Mesenchymal stem cell (in vitro differentiated cells and primary cell): ENCODE measurements around the gene ITGAV.

Experiments used
- DNase-seq: peaks from one replicate; pipeline ENCODE4 v3.0.0-alpha.2; 2013
- H2AFZ ChIP-seq: one replicate; pipeline ENCODE4 v1.6.1; 2013; ENCODE audit warnings: low read depth, mild to moderate bottlenecking, control low read depth, inconsistent platforms, low read length, moderate library complexity
- H2AK5ac ChIP-seq: 2 replicates; pipeline ENCODE4 v1.6.1; 2013; ENCODE audit warnings: low read length, moderate library complexity, mild to moderate bottlenecking, inconsistent platforms; ENCODE audit not compliant: severe bottlenecking
- H2BK120ac ChIP-seq: one replicate; pipeline ENCODE4 v1.6.1; 2013; ENCODE audit warnings: low read depth, mild to moderate bottlenecking, inconsistent platforms, low read length, moderate library complexity
- H2BK12ac ChIP-seq, 2 experiments: one replicate each; pipeline ENCODE4 v1.6.1; 2013; ENCODE audit warnings: inconsistent platforms in 2 of 2, low read length in 2 of 2, mild to moderate bottlenecking in 2 of 2, moderate library complexity in 2 of 2, control low read depth in 1 of 2
- H2BK15ac ChIP-seq: one replicate; pipeline ENCODE4 v1.6.1; 2013; ENCODE audit warnings: mild to moderate bottlenecking, low read depth, inconsistent platforms; ENCODE audit not compliant: poor library complexity, severe bottlenecking
- H2BK5ac ChIP-seq: 2 replicates; pipeline ENCODE4 v1.6.1; 2013; ENCODE audit warnings: low read depth, mild to moderate bottlenecking, low read length, control low read depth, inconsistent platforms; ENCODE audit not compliant: poor library complexity, severe bottlenecking
- H3K14ac ChIP-seq, 2 experiments: one replicate each; pipeline ENCODE4 v1.6.1; 2013; ENCODE audit warnings: inconsistent platforms in 2 of 2, low read length in 2 of 2, control low read depth in 1 of 2, mild to moderate bottlenecking in 1 of 2, moderate library complexity in 1 of 2
- H3K18ac ChIP-seq, 2 experiments: one replicate each; pipeline ENCODE4 v1.6.1; 2013; ENCODE audit warnings: inconsistent platforms in 2 of 2, low read length in 2 of 2, control low read depth in 1 of 2, low read depth in 1 of 2, mild to moderate bottlenecking in 1 of 2
- H3K23ac ChIP-seq, 2 experiments: one replicate each; pipeline ENCODE4 v1.6.1; 2013; ENCODE audit warnings: inconsistent platforms in 2 of 2, low read length in 2 of 2, mild to moderate bottlenecking in 2 of 2, moderate library complexity in 2 of 2, control low read depth in 1 of 2
- H3K27ac ChIP-seq: 2 replicates; pipeline ENCODE4 v1.5.1; 2013; ENCODE audit warnings: mild to moderate bottlenecking, moderate library complexity, low read length, control low read depth, inconsistent platforms; ENCODE audit not compliant: poor library complexity, severe bottlenecking
- H3K27me3 ChIP-seq, 2 experiments: 2 replicates each; pipeline versions ENCODE4 v1.6.1 to v1.7.0; 2013; ENCODE audit warnings: low read length in 2 of 2, mild to moderate bottlenecking in 2 of 2, moderate library complexity in 2 of 2, control low read depth in 1 of 2, inconsistent platforms in 1 of 2; ENCODE audit not compliant: control insufficient read depth in 1 of 2, insufficient read depth in 1 of 2
- H3K36me3 ChIP-seq, 2 experiments: 2 replicates each; pipeline versions ENCODE4 v1.6.1 to v1.7.0; 2013; ENCODE audit warnings: low read length in 2 of 2, control low read depth in 1 of 2, inconsistent platforms in 1 of 2, low read depth in 1 of 2, mild to moderate bottlenecking in 1 of 2; ENCODE audit not compliant: insufficient read depth in 2 of 2, control insufficient read depth in 1 of 2
- H3K4ac ChIP-seq, 2 experiments: one replicate each; pipeline ENCODE4 v1.6.1; 2013; ENCODE audit warnings: inconsistent platforms in 2 of 2, low read length in 2 of 2, mild to moderate bottlenecking in 2 of 2, moderate library complexity in 2 of 2, control low read depth in 1 of 2, low read depth in 1 of 2
- H3K4me1 ChIP-seq: 2 replicates; pipeline ENCODE4 v1.6.1; 2013; ENCODE audit warnings: low read depth, low read length, control low read depth; ENCODE audit not compliant: control insufficient read depth, insufficient read depth
- H3K4me2 ChIP-seq: 2 replicates; pipeline ENCODE4 v1.6.1; 2013; ENCODE audit warnings: low read length, mild to moderate bottlenecking, inconsistent platforms; ENCODE audit not compliant: poor library complexity, severe bottlenecking
- H3K4me3 ChIP-seq, 2 experiments: 2 replicates each; pipeline versions ENCODE4 v1.5.1 to v1.7.0; 2013; ENCODE audit warnings: low read length in 2 of 2, mild to moderate bottlenecking in 2 of 2, control low read depth in 1 of 2, low read depth in 1 of 2; ENCODE audit not compliant: insufficient read depth in 1 of 2
- H3K79me1 ChIP-seq: replicated peaks from 2 replicates; pipeline ENCODE4 v1.6.1; 2013; ENCODE audit warnings: mild to moderate bottlenecking, control low read depth, low read length, inconsistent platforms; ENCODE audit not compliant: poor library complexity, severe bottlenecking
- H3K9ac ChIP-seq: 2 replicates; pipeline ENCODE4 v1.7.0; 2013; ENCODE audit warnings: mild to moderate bottlenecking, low read length, moderate library complexity
- H3K9me3 ChIP-seq: 2 replicates; pipeline ENCODE4 v1.7.0; 2013; ENCODE audit warnings: mild to moderate bottlenecking, low read length; ENCODE audit not compliant: control insufficient read depth
- H4K8ac ChIP-seq: one replicate; pipeline ENCODE4 v1.6.1; 2013; ENCODE audit warnings: inconsistent platforms, mild to moderate bottlenecking, low read length, moderate library complexity
- H4K91ac ChIP-seq: one replicate; pipeline ENCODE4 v1.6.1; 2013; ENCODE audit warnings: mild to moderate bottlenecking, low read length, inconsistent platforms
- WGBS: methylation state at CpG from one replicate; pipeline ENCODE4 v1.1.7; 2013; ENCODE audit warnings: mixed read lengths; 5-methylcytosine and 5-hydroxymethylcytosine counted together

The ITGAV gene

GRCh38 chr2:186704897-186705296, 115.0 kb downstream of the ITGAV start:
- no peak overlapping the region for H3K27ac ChIP-seq
- H2AK5ac ChIP-seq: no peak overlapping the region
- H3K9ac ChIP-seq: no peak overlapping the region
- no peak overlapping the region for H4K8ac ChIP-seq
- no peaks in the 10 kb centered on the region for H3K9me3 ChIP-seq
- H3K27me3 ChIP-seq: no peaks in the 10 kb centered on the region
- no peaks in the 10 kb centered on the region for H3K4me1 ChIP-seq
- H3K36me3 ChIP-seq: no peaks in the 10 kb centered on the region
- no peak overlapping the region for H3K4me2 ChIP-seq
- H2BK5ac ChIP-seq: no peak overlapping the region
- no peak for DNase-seq
- no peak overlapping the region for H3K4ac ChIP-seq
- H2AFZ ChIP-seq: no peak overlapping the region
- no peak overlapping the region for H2BK120ac ChIP-seq
- H3K79me1 ChIP-seq: peaks cover 4% of the 10 kb centered on the region
- no peak overlapping the region for H2BK15ac ChIP-seq
- no peak overlapping the region for H3K4me3 ChIP-seq
- H3K23ac ChIP-seq: no peak overlapping the region
- H3K18ac ChIP-seq: no peak overlapping the region
- 96% methylated on average over 3 of the region's 3 CpGs for WGBS
- H4K91ac ChIP-seq: no peak overlapping the region
- H2BK12ac ChIP-seq: no peak overlapping the region
- H3K14ac ChIP-seq: no peak overlapping the region

- no peak overlapping the region for H2BK15ac ChIP-seq
- H2BK120ac ChIP-seq: no peak overlapping the region
- no peak overlapping the region for H3K23ac ChIP-seq
- no peaks in the 10 kb centered on the region for H3K4me1 ChIP-seq
- no peak overlapping the region for H3K4ac ChIP-seq
- H3K36me3 ChIP-seq: no peaks in the 10 kb centered on the region
- H2AK5ac ChIP-seq: no peak overlapping the region
- 77% methylated on average over 3 of the region's 6 CpGs for WGBS
- no peak overlapping the region for H2AFZ ChIP-seq
- no peak for DNase-seq
- no peak overlapping the region for H3K14ac ChIP-seq
- H4K91ac ChIP-seq: no peak overlapping the region
- H2BK12ac ChIP-seq: no peak overlapping the region
- no peak overlapping the region for H3K4me3 ChIP-seq
- H3K27ac ChIP-seq: no peak overlapping the region
- H3K79me1 ChIP-seq: peaks cover 3% of the 10 kb centered on the region
- no peak overlapping the region for H3K18ac ChIP-seq
- no peak overlapping the region for H2BK5ac ChIP-seq
- H3K27me3 ChIP-seq: no peaks in the 10 kb centered on the region
- H3K4me2 ChIP-seq: no peak overlapping the region
- H3K9me3 ChIP-seq: no peaks in the 10 kb centered on the region
- no peak overlapping the region for H3K9ac ChIP-seq
- H4K8ac ChIP-seq: no peak overlapping the region
Measured at GRCh38 chr2:186709529-186710450, 119.9 kb downstream of the ITGAV start.

DNA sequence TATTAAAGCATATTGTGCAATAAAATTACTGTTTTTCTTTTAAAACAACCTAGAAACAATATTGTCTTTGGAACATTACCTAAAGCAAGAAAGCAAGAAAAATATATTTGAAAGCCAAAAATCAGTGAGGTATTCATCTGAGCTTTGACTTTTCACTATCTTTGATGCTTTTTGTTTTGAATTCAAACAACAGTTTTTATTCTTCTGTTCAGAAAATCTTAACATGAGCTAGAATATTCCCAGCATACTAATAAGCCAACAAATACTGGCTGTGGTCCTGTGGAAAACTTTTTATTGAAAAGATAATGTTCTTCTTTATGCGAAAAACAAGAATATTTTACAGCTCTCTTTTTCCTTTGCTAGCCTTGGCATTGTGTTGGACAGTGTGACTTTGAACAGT, 123.8 kb downstream of the ITGAV start:
- H4K91ac ChIP-seq: no peak overlapping the region
- no peak overlapping the region for H2BK12ac ChIP-seq
- H3K27ac ChIP-seq: no peak overlapping the region
- H3K23ac ChIP-seq: no peak overlapping the region
- H3K4me2 ChIP-seq: no peak overlapping the region
- H3K4me1 ChIP-seq: no peaks in the 10 kb centered on the region
- H3K79me1 ChIP-seq: peaks cover 2% of the 10 kb centered on the region
- H2BK5ac ChIP-seq: no peak overlapping the region
- WGBS: no CpG with 5 or more reads among the region's 1 CpG
- no peak overlapping the region for H2BK120ac ChIP-seq
- no peak overlapping the region for H2BK15ac ChIP-seq
- H3K18ac ChIP-seq: no peak overlapping the region
- no peaks in the 10 kb centered on the region for H3K9me3 ChIP-seq
- no peak overlapping the region for H3K4me3 ChIP-seq
- H2AFZ ChIP-seq: no peak overlapping the region
- no peak for DNase-seq
- H3K36me3 ChIP-seq: no peaks in the 10 kb centered on the region
- no peak overlapping the region for H3K9ac ChIP-seq
- H4K8ac ChIP-seq: no peak overlapping the region
- H3K27me3 ChIP-seq: no peaks in the 10 kb centered on the region
- no peak overlapping the region for H3K4ac ChIP-seq
- no peak overlapping the region for H3K14ac ChIP-seq
- H2AK5ac ChIP-seq: no peak overlapping the region

GRCh38 chr2:186714611-186715010, 124.8 kb downstream of the ITGAV start:
- H4K91ac ChIP-seq: no peak overlapping the region
- H2AFZ ChIP-seq: no peak overlapping the region
- H3K79me1 ChIP-seq: peaks cover 2% of the 10 kb centered on the region
- H3K36me3 ChIP-seq: no peaks in the 10 kb centered on the region
- H3K23ac ChIP-seq: no peak overlapping the region
- H2BK120ac ChIP-seq: no peak overlapping the region
- no peak overlapping the region for H3K9ac ChIP-seq
- H2AK5ac ChIP-seq: no peak overlapping the region
- no peak overlapping the region for H3K4me2 ChIP-seq
- WGBS: 43% methylated on average over 2 of the region's 2 CpGs
- no peak overlapping the region for H2BK5ac ChIP-seq
- no peak overlapping the region for H3K14ac ChIP-seq
- no peak overlapping the region for H3K4ac ChIP-seq
- H4K8ac ChIP-seq: no peak overlapping the region
- H3K18ac ChIP-seq: no peak overlapping the region
- H3K4me1 ChIP-seq: no peaks in the 10 kb centered on the region
- no peak for DNase-seq
- no peak overlapping the region for H3K4me3 ChIP-seq
- H3K27me3 ChIP-seq: no peaks in the 10 kb centered on the region
- no peak overlapping the region for H3K27ac ChIP-seq
- H3K9me3 ChIP-seq: no peaks in the 10 kb centered on the region
- no peak overlapping the region for H2BK12ac ChIP-seq
- no peak overlapping the region for H2BK15ac ChIP-seq
